H4 (cell line): Measurements from ENCODE around the gene SLC24A4. TPM values are rescaled to one million over a fixed set of nuclear protein-coding genes. Genes with fewer than 3 reads are reported as not detected.

Source experiments
- DNase-seq: peaks from one replicate; pipeline ENCODE4 v3.0.0-alpha.2; 2015; ENCODE audit warnings: low spot score
- total RNA-seq: library from RNA; depleted of rRNA; stranded (reverse); fragments of >200 nt; shearing (Covaris generic); gene quantifications from 2 replicates; pipeline ENCODE4 v1.2.3, GENCODE V29; 2014; rRNA removed

SLC24A4 gene
- total RNA-seq, 1 experiment from 2014 or later = not detected

- DNase-seq = no peak
Observed at GRCh38 chr14:92542766-92543554, 220.0 kb downstream of the SLC24A4 start.

GRCh38 chr14:92544051-92544720 lies 221.2 kb downstream of the SLC24A4 start:
- DNase-seq = no peak

- DNase-seq = peak; percentile 84
Observed at GRCh38 chr14:92546347-92547053, 223.5 kb downstream of the SLC24A4 start.

- no peak for DNase-seq
Observed at GRCh38 chr14:92549105-92549858, 226.3 kb downstream of the SLC24A4 start.

GRCh38 chr14:92549859-92550230 lies 226.9 kb downstream of the SLC24A4 start:
- peak; percentile 23 for DNase-seq

Other genes with a start within 250 kb of the SLC24A4 start
- gene ATXN3, start 216.6 kb upstream of the SLC24A4 start, total RNA-seq = 31.0 and 51.3 TPM in 2 replicates
- 520 and 847 TPM in 2 replicates for gene NDUFB1, start 201.5 kb upstream of the SLC24A4 start, total RNA-seq
- 94.5 and 97.7 TPM in 2 replicates for gene CPSF2, start 201.2 kb upstream of the SLC24A4 start, total RNA-seq
- 1.2 and 1.7 TPM in 2 replicates for gene RIN3, start 190.6 kb downstream of the SLC24A4 start, total RNA-seq